Activated CD4-positive, alpha-beta T cell treated with anti-CD3 and anti-CD28 coated beads, Interleukin-2, amount 10 ng/mL, durations not matched to agents 7 days and 5 days (primary cell): ENCODE measurements around the gene RBM18. TPM values are rescaled to one million over a fixed set of nuclear protein-coding genes. Genes with fewer than 3 reads are reported as not detected.

Source experiments
- CTCF ChIA-PET: fragments of 350-600 bp; sonication (Branson Sonifier 250); formaldehyde crosslinking; loops from one replicate; lab custom pipeline; 2021; ENCODE audit warnings: antibody characterized with exemption; lab: Charles Lee
- POLR2A ChIA-PET: fragments of 350-600 bp; sonication (Branson Sonifier 250); formaldehyde crosslinking; loops from one replicate; lab custom pipeline; 2021; ENCODE audit warnings: antibody characterized with exemption; lab: Charles Lee
- DNase-seq: peaks from one replicate; pipeline ENCODE4 v3.0.0-alpha.2; 2020
- H3K27ac Mint-ChIP-seq: one replicate; pipeline ENCODE4 v1.8.0; 2021; ENCODE audit warnings: mild to moderate bottlenecking, moderate library complexity, mixed read lengths
- H3K27me3 Mint-ChIP-seq: one replicate; pipeline ENCODE4 v1.8.0; 2021; ENCODE audit warnings: mixed read lengths
- H3K36me3 Mint-ChIP-seq: one replicate; pipeline ENCODE4 v1.8.0; 2021; ENCODE audit warnings: low read depth, mixed read lengths
- H3K4me1 Mint-ChIP-seq: one replicate; pipeline ENCODE4 v1.8.0; 2021; ENCODE audit warnings: mixed read lengths
- H3K4me3 Mint-ChIP-seq: one replicate; pipeline ENCODE4 v1.8.0; 2021; ENCODE audit warnings: mild to moderate bottlenecking, moderate library complexity, mixed read lengths
- H3K9me3 Mint-ChIP-seq: one replicate; pipeline ENCODE4 v1.8.0; 2021; ENCODE audit warnings: mixed read lengths
- total RNA-seq, 2 experiments: library from RNA; stranded (reverse); gene quantifications; one replicate each; pipeline ENCODE4 v1.2.3, GENCODE V29; 2021

Gene RBM18
- total RNA-seq, 2 experiments from 2014 or later: 21.5 to 23.6 TPM

- no peaks in the 10 kb centered on the region for H3K9me3 Mint-ChIP-seq
- ChIA-PET POLR2A (no interaction called here), CTCF (no interaction called here)
- H3K27me3 Mint-ChIP-seq: no peaks in the 10 kb centered on the region
- no peak for DNase-seq
- peaks cover 27% of the 10 kb centered on the region for H3K36me3 Mint-ChIP-seq
- H3K4me3 Mint-ChIP-seq: no peak overlapping the region
- no peak overlapping the region for H3K27ac Mint-ChIP-seq
- peaks cover 1% of the 10 kb centered on the region for H3K4me1 Mint-ChIP-seq
Measured at GRCh38 chr9:122251351-122251750, 13.3 kb downstream of the RBM18 start.

GRCh38 chr9:122248448-122248865 lies 16.2 kb downstream of the RBM18 start:
- Mint-ChIP-seq H3K36me3 (peaks cover 42% of the 10 kb centered on the region), H3K27ac (no peak overlapping the region), H3K27me3 (no peaks in the 10 kb centered on the region), H3K4me1 (no peaks in the 10 kb centered on the region), H3K9me3 (no peaks in the 10 kb centered on the region), H3K4me3 (no peak overlapping the region)
- CTCF ChIA-PET: interaction anchor here (0.7 kb wide), 1 partner anchor 59 kb away, joined by 7 read pairs; no protein-coding TSS in a partner anchor
- POLR2A ChIA-PET: no interaction called here
- no peak for DNase-seq

GRCh38 chr9:122246666-122247065 lies 18.0 kb downstream of the RBM18 start:
- Mint-ChIP-seq H3K4me3 (no peak overlapping the region), H3K36me3 (peaks cover 41% of the 10 kb centered on the region), H3K27me3 (no peaks in the 10 kb centered on the region), H3K9me3 (no peaks in the 10 kb centered on the region), H3K4me1 (no peaks in the 10 kb centered on the region), H3K27ac (no peak overlapping the region)
- DNase-seq: no peak
- ChIA-PET CTCF (no interaction called here), POLR2A (interaction anchor here (0.6 kb wide), 1 partner anchor 16 kb away, joined by 5 read pairs; no protein-coding TSS in a partner anchor)

- Mint-ChIP-seq H3K27ac (no peak overlapping the region), H3K36me3 (peaks cover 40% of the 10 kb centered on the region), H3K4me1 (no peaks in the 10 kb centered on the region), H3K9me3 (no peaks in the 10 kb centered on the region), H3K27me3 (no peaks in the 10 kb centered on the region), H3K4me3 (no peak overlapping the region)
- ChIA-PET POLR2A (no interaction called here), CTCF (no interaction called here)
- no peak for DNase-seq
Measured at GRCh38 chr9:122244349-122244748, 20.3 kb downstream of the RBM18 start.

- no peaks in the 10 kb centered on the region for H3K4me1 Mint-ChIP-seq
- CTCF ChIA-PET: no interaction called here
- POLR2A ChIA-PET: no interaction called here
- H3K36me3 Mint-ChIP-seq: peaks cover 27% of the 10 kb centered on the region
- no peak overlapping the region for H3K27ac Mint-ChIP-seq
- H3K9me3 Mint-ChIP-seq: no peaks in the 10 kb centered on the region
- no peaks in the 10 kb centered on the region for H3K27me3 Mint-ChIP-seq
- DNase-seq: no peak
- no peak overlapping the region for H3K4me3 Mint-ChIP-seq
Measured at GRCh38 chr9:122239722-122240121, 24.9 kb downstream of the RBM18 start.

GRCh38 chr9:122236681-122237080 lies 28.0 kb downstream of the RBM18 start:
- Mint-ChIP-seq H3K27me3 (peaks cover 7% of the 10 kb centered on the region), H3K9me3 (no peaks in the 10 kb centered on the region), H3K4me1 (no peaks in the 10 kb centered on the region), H3K4me3 (no peak overlapping the region), H3K27ac (no peak overlapping the region), H3K36me3 (peaks cover 13% of the 10 kb centered on the region)
- CTCF ChIA-PET: no interaction called here
- POLR2A ChIA-PET: no interaction called here
- no peak for DNase-seq

GRCh38 chr9:122234022-122234748 lies 30.5 kb downstream of the RBM18 start:
- Mint-ChIP-seq H3K27ac (no peak overlapping the region), H3K4me1 (no peaks in the 10 kb centered on the region), H3K27me3 (peaks cover 9% of the 10 kb centered on the region), H3K4me3 (no peak overlapping the region), H3K36me3 (peaks cover 2% of the 10 kb centered on the region), H3K9me3 (no peaks in the 10 kb centered on the region)
- ChIA-PET CTCF (interaction anchor here (1.1 kb wide), 1 partner anchor 120 kb away, joined by 3 read pairs; no protein-coding TSS in a partner anchor), POLR2A (no interaction called here)
- no peak for DNase-seq

- Mint-ChIP-seq H3K36me3 (no peaks in the 10 kb centered on the region), H3K9me3 (no peaks in the 10 kb centered on the region), H3K27me3 (peaks cover 11% of the 10 kb centered on the region), H3K4me1 (no peaks in the 10 kb centered on the region), H3K4me3 (no peak overlapping the region), H3K27ac (no peak overlapping the region)
- ChIA-PET POLR2A (no interaction called here), CTCF (interaction anchor here (0.5 kb wide), 1 partner anchor 858 kb away, joined by 3 read pairs; no protein-coding TSS in a partner anchor)
- DNase-seq: no peak
Measured at GRCh38 chr9:122232796-122233306, 31.8 kb downstream of the RBM18 start.

- peaks cover 24% of the 10 kb centered on the region for H3K27me3 Mint-ChIP-seq
- no peaks in the 10 kb centered on the region for H3K9me3 Mint-ChIP-seq
- ChIA-PET POLR2A (no interaction called here), CTCF (no interaction called here)
- no peak overlapping the region for H3K4me3 Mint-ChIP-seq
- no peaks in the 10 kb centered on the region for H3K4me1 Mint-ChIP-seq
- no peak overlapping the region for H3K27ac Mint-ChIP-seq
- DNase-seq: no peak
- H3K36me3 Mint-ChIP-seq: no peaks in the 10 kb centered on the region
Measured at GRCh38 chr9:122229485-122229837, 35.2 kb downstream of the RBM18 start.

- Mint-ChIP-seq H3K27ac (no peak within 1 kb of the TSS), H3K27me3 (peaks cover 25% of the 10 kb centered on the region), H3K4me1 (no peaks in the 10 kb centered on the region), H3K9me3 (no peaks in the 10 kb centered on the region), H3K4me3 (no peak within 1 kb of the TSS), H3K36me3 (no peaks in the 10 kb centered on the region)
- CTCF ChIA-PET: no interaction called here
- DNase-seq: no peak
- POLR2A ChIA-PET: no interaction called here
Measured at GRCh38 chr9:122228568-122229484, 35.8 kb downstream of the RBM18 start, which contains the start of gene LHX6. TSS of gene LHX6 (minus strand) at chr9:122228957. CDS start at chr9:122228740, 217 bp downstream.

- H3K4me3 Mint-ChIP-seq: no peak overlapping the region
- ChIA-PET CTCF (no interaction called here), POLR2A (no interaction called here)
- peaks cover 29% of the 10 kb centered on the region for H3K27me3 Mint-ChIP-seq
- no peak overlapping the region for H3K27ac Mint-ChIP-seq
- H3K36me3 Mint-ChIP-seq: no peaks in the 10 kb centered on the region
- DNase-seq: no peak
- H3K4me1 Mint-ChIP-seq: no peaks in the 10 kb centered on the region
- H3K9me3 Mint-ChIP-seq: no peaks in the 10 kb centered on the region
Measured at GRCh38 chr9:122228191-122228567, 36.5 kb downstream of the RBM18 start.

- no peak overlapping the region for H3K27ac Mint-ChIP-seq
- no peaks in the 10 kb centered on the region for H3K9me3 Mint-ChIP-seq
- H3K36me3 Mint-ChIP-seq: no peaks in the 10 kb centered on the region
- H3K27me3 Mint-ChIP-seq: peaks cover 32% of the 10 kb centered on the region
- DNase-seq: no peak
- POLR2A ChIA-PET: no interaction called here
- H3K4me1 Mint-ChIP-seq: no peaks in the 10 kb centered on the region
- CTCF ChIA-PET: no interaction called here
- no peak overlapping the region for H3K4me3 Mint-ChIP-seq
Measured at GRCh38 chr9:122227575-122227900, 37.1 kb downstream of the RBM18 start.
